SK-N-SH treated with all-trans-retinoic acid at 6 μM for 48 hours (cell line): Measurements from ENCODE around the gene C6orf89.

ENCODE experiments used
- ARNTL ChIP-seq: fragments of 450-650 bp; formaldehyde crosslinking; IDR thresholded peaks from 2 replicates; pipeline ENCODE4 v1.5.0; 2020; ENCODE audit warnings: low read depth, mild to moderate bottlenecking, moderate library complexity, borderline replicate concordance
- BACH2 ChIP-seq: fragments of 250-450 bp; sonication (Bioruptor Pico); IDR thresholded peaks from 2 replicates; pipeline ENCODE4 v1.9.0; 2021; ENCODE audit warnings: mild to moderate bottlenecking, borderline replicate concordance
- CREB5 ChIP-seq: fragments of 250-450 bp; sonication (Bioruptor Pico); IDR thresholded peaks from 2 replicates; pipeline ENCODE4 v1.5.1; 2020; ENCODE audit warnings: low read depth, mild to moderate bottlenecking, moderate library complexity
- GLIS3 ChIP-seq: fragments of 250-450 bp; sonication (Bioruptor Pico); IDR thresholded peaks from 2 replicates; pipeline ENCODE4 v1.5.0; 2020; ENCODE audit warnings: mild to moderate bottlenecking, moderate library complexity
- ISL1 ChIP-seq: fragments of 250-450 bp; sonication (Bioruptor Pico); IDR thresholded peaks from 2 replicates; pipeline ENCODE4 v2.1.2; 2022; ENCODE audit warnings: mild to moderate bottlenecking, moderate library complexity
- POU6F1 ChIP-seq: fragments of 250-450 bp; sonication (Bioruptor Pico); IDR thresholded peaks from 2 replicates; pipeline ENCODE4 v1.8.0; 2021; ENCODE audit warnings: low read depth, mild to moderate bottlenecking, moderate library complexity, borderline replicate concordance
- RARB ChIP-seq: fragments of 250-450 bp; sonication (Bioruptor Pico); IDR thresholded peaks from 2 replicates; pipeline ENCODE4 v1.8.0; 2021; ENCODE audit warnings: mild to moderate bottlenecking, moderate library complexity
- SNAI2 ChIP-seq: fragments of 250-450 bp; sonication (Bioruptor Pico); IDR thresholded peaks from 2 replicates; pipeline ENCODE4 v1.5.0; 2020; ENCODE audit warnings: mild to moderate bottlenecking, moderate library complexity
- TOX ChIP-seq: fragments of 250-450 bp; sonication (Bioruptor Pico); IDR thresholded peaks from 2 replicates; pipeline ENCODE4 v1.8.0; 2021; ENCODE audit warnings: mild to moderate bottlenecking, moderate library complexity, borderline replicate concordance
- ZFP3 ChIP-seq: fragments of 250-450 bp; sonication (Bioruptor Pico); IDR thresholded peaks from 2 replicates; pipeline ENCODE4 v1.5.0; 2020; ENCODE audit warnings: mild to moderate bottlenecking, moderate library complexity
- ZFP30 ChIP-seq: fragments of 450-650 bp; formaldehyde crosslinking; IDR thresholded peaks from 2 replicates; pipeline ENCODE4 v1.5.0; 2022; ENCODE audit warnings: mild to moderate bottlenecking, moderate library complexity
- ZNF70 ChIP-seq: fragments of 450-650 bp; formaldehyde crosslinking; IDR thresholded peaks from 2 replicates; pipeline ENCODE4 v1.5.0; 2020; ENCODE audit warnings: mild to moderate bottlenecking, moderate library complexity
- TF ChIP-seq, protein P1 (sequence below): fragments of 250-450 bp; sonication (Bioruptor Pico); IDR thresholded peaks from 2 replicates; pipeline ENCODE4 v1.5.1; 2021; ENCODE audit warnings: mild to moderate bottlenecking, moderate library complexity
- TF ChIP-seq, protein P2 (sequence below): fragments of 250-450 bp; sonication (Bioruptor Pico); IDR thresholded peaks from 2 replicates; pipeline ENCODE4 v1.8.0; 2020; ENCODE audit warnings: mild to moderate bottlenecking, moderate library complexity, borderline replicate concordance

DNA sequence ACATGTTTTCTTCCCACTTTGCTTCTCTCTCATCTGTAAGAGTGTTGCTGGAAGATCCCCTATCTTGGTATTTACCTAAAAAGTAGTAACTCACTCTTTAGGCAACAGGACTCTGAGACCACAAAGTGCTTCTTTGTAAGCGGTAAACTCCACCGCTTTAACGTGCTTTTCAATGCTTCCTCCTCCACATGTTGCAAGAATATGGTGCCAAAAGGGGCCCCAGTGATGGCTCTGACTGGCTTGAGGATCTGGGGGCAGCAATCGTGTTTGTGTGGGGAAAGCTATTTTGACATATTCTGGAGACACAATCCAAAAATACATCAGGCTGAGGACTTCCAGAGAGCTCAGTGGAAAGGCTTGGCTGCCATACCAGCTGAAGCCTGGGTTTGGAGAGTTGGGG, 34.1 kb upstream of the C6orf89 start:
- no peak for TF ChIP-seq ZFP3
- TF ChIP-seq ZFP30 = no peak
- no peak for TF ChIP-seq CREB5 (CRISPR knock-in tag)
- no peak for TF ChIP-seq RARB
- TF ChIP-seq, protein P1, sequence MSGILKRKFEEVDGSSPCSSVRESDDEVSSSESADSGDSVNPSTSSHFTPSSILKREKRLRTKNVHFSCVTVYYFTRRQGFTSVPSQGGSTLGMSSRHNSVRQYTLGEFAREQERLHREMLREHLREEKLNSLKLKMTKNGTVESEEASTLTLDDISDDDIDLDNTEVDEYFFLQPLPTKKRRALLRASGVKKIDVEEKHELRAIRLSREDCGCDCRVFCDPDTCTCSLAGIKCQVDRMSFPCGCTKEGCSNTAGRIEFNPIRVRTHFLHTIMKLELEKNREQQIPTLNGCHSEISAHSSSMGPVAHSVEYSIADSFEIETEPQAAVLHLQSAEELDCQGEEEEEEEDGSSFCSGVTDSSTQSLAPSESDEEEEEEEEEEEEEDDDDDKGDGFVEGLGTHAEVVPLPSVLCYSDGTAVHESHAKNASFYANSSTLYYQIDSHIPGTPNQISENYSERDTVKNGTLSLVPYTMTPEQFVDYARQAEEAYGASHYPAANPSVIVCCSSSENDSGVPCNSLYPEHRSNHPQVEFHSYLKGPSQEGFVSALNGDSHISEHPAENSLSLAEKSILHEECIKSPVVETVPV (CRISPR knock-in tag) = no peak
- TF ChIP-seq, protein P2, sequence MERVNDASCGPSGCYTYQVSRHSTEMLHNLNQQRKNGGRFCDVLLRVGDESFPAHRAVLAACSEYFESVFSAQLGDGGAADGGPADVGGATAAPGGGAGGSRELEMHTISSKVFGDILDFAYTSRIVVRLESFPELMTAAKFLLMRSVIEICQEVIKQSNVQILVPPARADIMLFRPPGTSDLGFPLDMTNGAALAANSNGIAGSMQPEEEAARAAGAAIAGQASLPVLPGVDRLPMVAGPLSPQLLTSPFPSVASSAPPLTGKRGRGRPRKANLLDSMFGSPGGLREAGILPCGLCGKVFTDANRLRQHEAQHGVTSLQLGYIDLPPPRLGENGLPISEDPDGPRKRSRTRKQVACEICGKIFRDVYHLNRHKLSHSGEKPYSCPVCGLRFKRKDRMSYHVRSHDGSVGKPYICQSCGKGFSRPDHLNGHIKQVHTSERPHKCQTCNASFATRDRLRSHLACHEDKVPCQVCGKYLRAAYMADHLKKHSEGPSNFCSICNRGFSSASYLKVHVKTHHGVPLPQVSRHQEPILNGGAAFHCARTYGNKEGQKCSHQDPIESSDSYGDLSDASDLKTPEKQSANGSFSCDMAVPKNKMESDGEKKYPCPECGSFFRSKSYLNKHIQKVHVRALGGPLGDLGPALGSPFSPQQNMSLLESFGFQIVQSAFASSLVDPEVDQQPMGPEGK (CRISPR knock-in tag) = no peak
- TF ChIP-seq SNAI2 (CRISPR knock-in tag) = no peak
- TF ChIP-seq ARNTL (CRISPR knock-in tag) = no peak
- no peak for TF ChIP-seq POU6F1 (CRISPR knock-in tag)
- TF ChIP-seq GLIS3 (CRISPR knock-in tag) = no peak
- TF ChIP-seq ZNF70 (CRISPR knock-in tag) = no peak
- no peak for TF ChIP-seq ISL1 (CRISPR knock-in tag)
- TF ChIP-seq BACH2 (CRISPR knock-in tag) = no peak
- TF ChIP-seq TOX (CRISPR knock-in tag) = no peak
